ENCODE measurements around the gene PTPRN.

GRCh38 chr2:219250049-219250781 lies 59.0 kb downstream of the PTPRN start:
- TF ChIP-seq CTCF (IDR thresholded peaks at IDR 0.05) (no peak), POLR2A (IDR thresholded peaks at IDR 0.05) (no peak)

Data from suprapubic skin (tissue), 3 donors.